GM12891 (cell line): ENCODE data around the gene GARIN3. TPM values are rescaled to one million over a fixed set of nuclear protein-coding genes. Genes with fewer than 3 reads are reported as not detected.
"Not testable (repeated sequence)": the region's sequence is repeated elsewhere in the genome, so short reads cannot be mapped to it uniquely, and the experiment has no call there.

Experiments used
- DNase-seq: peaks from one replicate; pipeline ENCODE4 v3.0.0; 2011; ENCODE audit warnings: low spot score; ENCODE audit not compliant: insufficient read length
- FAIRE-seq: peaks from 2 replicates; lab custom pipeline; 2011; peaks lifted over from hg19 to GRCh38; lab: Jason Lieb, UNC
- PAX5 ChIP-seq: IDR thresholded peaks from 2 replicates; pipeline ENCODE4 v1.6.1; 2011; ENCODE audit warnings: low read length, moderate library complexity, mild to moderate bottlenecking; ENCODE audit not compliant: insufficient read depth, severe bottlenecking
- POLR2A ChIP-seq: IDR thresholded peaks from 2 replicates; pipeline ENCODE4 v1.6.1; 2011; ENCODE audit warnings: low read depth, low read length, control low read depth
- POLR2AphosphoS5 ChIP-seq: IDR thresholded peaks from 2 replicates; pipeline ENCODE4 v1.6.1; 2011; ENCODE audit warnings: low read depth, low read length, control low read depth
- POU2F2 ChIP-seq: IDR thresholded peaks from 2 replicates; pipeline ENCODE4 v1.6.1; 2011; ENCODE audit warnings: low read depth, mild to moderate bottlenecking, control low read depth, low read length, moderate library complexity
- SPI1 ChIP-seq: IDR thresholded peaks from 2 replicates; pipeline ENCODE4 v1.6.1; 2011; ENCODE audit warnings: low read depth, low read length, control low read depth
- TAF1 ChIP-seq: IDR thresholded peaks from 2 replicates; pipeline ENCODE4 v1.6.1; 2011; ENCODE audit warnings: low read depth, low read length, control low read depth
- polyA plus RNA-seq: library from polyadenylated mRNA; unstranded; fragments of >200 nt; gene quantifications from one replicate; pipeline ENCODE4 v1.2.1, GENCODE V29; 2012; ENCODE audit warnings: low read depth, missing spikeins, inconsistent platforms; ENCODE audit not compliant: missing spikeins

GARIN3 gene
- polyA plus RNA-seq = not detected

- TF ChIP-seq PAX5 (no peak), POU2F2 (no peak), TAF1 (no peak), POLR2AphosphoS5 (no peak), POLR2A (no peak), SPI1 (no peak)
- FAIRE-seq (no peak), DNase-seq (no peak)
Observed at GRCh38 chr5:157166214-157167213, at the start of gene GARIN3. Gene GARIN3, minus strand, starts transcription at chr5:157166264. Its CDS starts 96 bp downstream, at chr5:157166168.

- TF ChIP-seq TAF1 = no peak
- TF ChIP-seq SPI1 = no peak
- no peak for TF ChIP-seq POLR2A
- TF ChIP-seq POLR2AphosphoS5 = no peak
- no peak for TF ChIP-seq POU2F2
- no peak for TF ChIP-seq PAX5
- DNase-seq (no peak), FAIRE-seq (peak; percentile 48)
Observed at GRCh38 chr5:157215514-157216167, 49.6 kb upstream of the GARIN3 start.

GRCh38 chr5:157214861-157215513, 48.9 kb upstream of the GARIN3 start:
- no peak for DNase-seq
- peak; percentile 84 for FAIRE-seq
- no peak for TF ChIP-seq PAX5

GRCh38 chr5:157214415-157214814, 48.4 kb upstream of the GARIN3 start:
- DNase-seq (no peak), FAIRE-seq (peak; percentile 13)
- no peak for TF ChIP-seq POLR2AphosphoS5
- TF ChIP-seq POLR2A = no peak
- TF ChIP-seq PAX5 = no peak
- no peak for TF ChIP-seq SPI1
- TF ChIP-seq POU2F2 = no peak

GRCh38 chr5:157213527-157214243, 47.6 kb upstream of the GARIN3 start:
- no peak for FAIRE-seq
- no peak for DNase-seq
- TF ChIP-seq POLR2A (no peak), POLR2AphosphoS5 (no peak), POU2F2 (no peak), SPI1 (no peak), TAF1 (no peak), PAX5 (no peak)

GRCh38 chr5:157212307-157212706, 46.2 kb upstream of the GARIN3 start:
- DNase-seq = no peak
- no peak for FAIRE-seq
- TF ChIP-seq POU2F2 (no peak), SPI1 (no peak), TAF1 (no peak), PAX5 (no peak)

GRCh38 chr5:157210652-157211051, 44.6 kb upstream of the GARIN3 start:
- FAIRE-seq, DNase-seq: not testable (repeated sequence)

- DNase-seq = no peak
- TF ChIP-seq POLR2AphosphoS5 (no peak), SPI1 (no peak)
- FAIRE-seq = no peak
Observed at GRCh38 chr5:157205708-157206107, 39.6 kb upstream of the GARIN3 start.

- FAIRE-seq (no peak), DNase-seq (no peak)
- TF ChIP-seq TAF1 = no peak
- no peak for TF ChIP-seq SPI1
- TF ChIP-seq POLR2A = no peak
- TF ChIP-seq POLR2AphosphoS5 = no peak
- no peak for TF ChIP-seq PAX5
- no peak for TF ChIP-seq POU2F2
Observed at GRCh38 chr5:157204765-157205164, 38.7 kb upstream of the GARIN3 start.
